HG03066 (cell line): ENCODE data around the gene ZNF341.

Experiments used
- ATAC-seq: cut with Tn5 transposase; IDR thresholded peaks from one replicate; pipeline ENCODE4 v1.9.1; 2021; ENCODE audit warnings: low read depth; ENCODE audit not compliant: unreplicated experiment

The ZNF341 gene

GRCh38 chr20:33701629-33702450, 30.0 kb upstream of the ZNF341 start:
- no peak for ATAC-seq

DNA sequence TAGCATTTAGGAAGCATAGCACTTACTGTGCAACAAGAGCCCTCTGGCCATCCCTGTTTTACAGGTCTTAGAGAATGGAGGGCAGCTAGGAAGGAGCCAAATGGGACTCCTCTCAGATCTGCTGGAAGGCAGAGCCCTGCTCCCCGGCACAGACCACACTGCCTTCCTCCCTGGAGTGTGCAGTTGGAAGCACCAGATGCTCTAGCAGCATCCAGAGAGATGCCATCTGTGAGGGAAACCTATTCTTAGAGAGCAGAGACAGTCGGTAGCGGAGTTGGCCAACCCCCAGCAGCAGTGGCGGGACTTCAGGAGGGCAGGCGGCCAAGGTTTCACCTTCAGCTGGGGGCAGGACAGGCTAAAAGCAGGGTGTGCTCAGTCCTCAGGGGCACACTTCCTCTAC, 28.9 kb upstream of the ZNF341 start:
- ATAC-seq: no peak

- ATAC-seq: no peak
Measured at GRCh38 chr20:33703498-33704137, 28.2 kb upstream of the ZNF341 start.

DNA sequence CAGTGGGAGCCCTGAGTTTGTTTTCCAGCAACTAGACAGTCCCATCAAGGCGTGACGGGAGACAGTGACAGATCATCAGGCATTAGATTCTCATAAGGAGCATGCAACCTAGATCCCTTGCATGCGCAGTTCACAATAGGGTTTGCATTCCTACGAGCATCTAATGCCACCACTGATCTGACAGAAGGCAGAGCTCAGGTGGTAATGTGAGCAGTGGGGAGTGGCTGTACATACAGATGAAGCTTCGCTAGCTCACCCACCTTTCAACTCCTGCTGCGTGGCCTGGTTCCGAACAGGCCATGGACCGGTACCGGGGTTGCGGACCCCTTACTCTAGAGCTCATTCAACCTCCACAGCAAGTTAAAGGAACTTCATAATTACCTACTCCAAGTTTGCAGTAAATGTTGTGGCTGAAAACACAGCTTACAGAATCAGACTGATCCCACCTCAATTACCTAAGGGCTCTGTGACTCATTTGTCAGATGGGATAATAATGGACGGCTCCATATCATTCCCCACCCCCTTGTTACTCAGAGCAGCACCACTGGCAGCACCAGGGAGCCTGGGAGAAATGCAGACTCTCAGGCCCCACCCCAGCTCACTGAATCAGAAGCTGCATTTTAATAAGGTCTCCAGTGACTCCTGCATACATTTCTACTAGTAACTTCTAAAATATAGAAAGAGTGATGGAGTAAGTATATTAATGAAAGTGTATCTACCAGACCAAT, 27.4 kb upstream of the ZNF341 start:
- ATAC-seq: no peak

DNA sequence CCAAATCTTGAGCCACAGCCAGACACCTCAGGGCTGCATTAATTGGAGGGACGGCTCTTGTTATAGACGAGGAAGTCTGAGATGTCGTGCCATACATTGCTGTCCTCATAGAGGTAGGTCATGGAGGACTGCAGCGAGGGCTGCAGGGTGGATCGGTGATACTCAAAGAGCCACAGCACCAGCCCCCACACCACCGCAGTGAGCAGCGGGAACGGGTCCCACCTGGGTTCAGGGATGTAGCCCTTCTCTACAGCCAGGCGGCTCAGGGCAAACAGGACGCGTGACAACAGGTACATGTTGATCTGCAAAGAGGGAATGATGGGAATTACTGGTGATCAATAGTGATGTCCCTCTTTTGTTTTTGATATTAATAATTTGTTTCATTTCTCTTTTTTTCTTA, 24.1 kb upstream of the ZNF341 start:
- no peak for ATAC-seq

- no peak for ATAC-seq
Measured at GRCh38 chr20:33709398-33709797, 22.4 kb upstream of the ZNF341 start.

DNA sequence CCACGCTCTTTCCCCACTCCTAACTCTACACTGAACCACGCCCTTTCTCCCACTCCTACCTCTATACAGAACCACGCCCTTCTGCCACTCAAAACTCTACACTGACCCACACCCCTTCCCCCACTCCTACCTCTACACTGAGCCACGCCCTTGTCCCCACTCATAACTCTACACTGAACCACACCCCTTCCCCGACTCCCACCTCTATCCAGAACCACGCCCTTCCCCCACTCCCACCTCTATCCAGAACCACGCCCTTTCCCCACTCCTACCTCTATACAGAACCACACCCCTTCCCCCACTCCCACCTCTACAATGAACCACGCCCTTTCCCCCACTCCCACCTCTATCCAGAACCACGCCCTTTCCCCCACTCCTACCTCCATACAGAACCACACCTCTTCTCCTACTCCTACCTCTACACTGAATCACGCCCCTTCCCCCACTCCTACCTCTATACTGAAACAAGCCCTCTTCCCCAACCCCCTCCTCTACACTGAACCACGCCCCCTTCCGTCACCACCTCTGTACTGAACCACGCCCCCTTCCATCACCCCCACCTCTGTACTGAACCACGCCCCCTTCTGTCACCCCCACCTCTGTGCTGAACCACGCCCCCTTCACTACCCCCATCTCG, 21.8 kb upstream of the ZNF341 start:
- ATAC-seq: no peak

DNA sequence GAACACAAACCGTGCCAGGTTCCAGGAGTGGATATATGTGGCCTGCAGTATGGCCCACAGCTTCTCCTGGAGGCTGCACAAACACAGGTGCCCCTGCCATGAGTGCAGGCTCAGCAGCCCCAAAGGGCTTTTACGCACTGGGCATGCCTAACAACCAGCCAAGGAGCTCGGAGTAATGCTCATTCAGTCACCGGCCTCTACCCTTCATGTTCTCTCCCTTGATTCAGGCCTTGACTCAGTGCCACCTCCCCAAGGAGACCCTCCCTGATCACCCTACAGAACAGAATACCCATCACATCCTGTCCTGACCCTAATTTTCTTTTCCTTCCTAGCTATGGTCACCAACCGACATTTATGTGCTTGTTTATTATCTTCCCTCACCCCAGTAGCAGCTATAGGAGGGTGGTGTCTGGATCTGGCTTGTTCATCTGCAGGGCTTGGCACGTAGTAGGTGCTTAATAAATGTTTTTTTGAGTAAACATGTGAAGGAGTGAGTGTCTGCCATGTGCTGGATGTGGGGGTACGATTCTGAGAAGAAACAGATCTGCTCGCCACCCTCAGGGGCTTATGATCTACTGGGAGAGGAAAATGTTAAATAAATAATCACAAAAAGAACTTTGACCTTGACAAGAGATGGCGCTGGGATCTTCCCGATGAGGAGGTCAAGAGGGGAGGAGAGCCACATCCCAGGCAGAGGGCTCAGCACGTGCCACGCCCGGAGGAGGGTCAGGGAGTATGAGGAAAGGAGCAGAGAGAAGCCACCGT, 20.9 kb upstream of the ZNF341 start:
- ATAC-seq: no peak

DNA sequence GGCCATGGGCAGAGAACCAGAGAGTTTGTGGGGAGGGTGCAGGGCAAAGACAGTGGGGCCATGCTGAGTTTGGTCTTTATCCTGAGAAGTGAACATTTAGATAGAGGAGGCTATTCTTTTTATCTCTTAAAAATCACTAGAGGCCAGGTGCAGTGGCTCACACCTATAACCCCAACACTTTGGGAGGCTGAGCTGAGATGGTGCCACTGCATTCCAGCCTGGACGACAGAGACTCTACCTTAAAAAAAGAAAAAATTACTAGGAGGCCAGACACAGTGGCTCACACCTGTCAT, 20.4 kb upstream of the ZNF341 start:
- ATAC-seq: no peak

DNA sequence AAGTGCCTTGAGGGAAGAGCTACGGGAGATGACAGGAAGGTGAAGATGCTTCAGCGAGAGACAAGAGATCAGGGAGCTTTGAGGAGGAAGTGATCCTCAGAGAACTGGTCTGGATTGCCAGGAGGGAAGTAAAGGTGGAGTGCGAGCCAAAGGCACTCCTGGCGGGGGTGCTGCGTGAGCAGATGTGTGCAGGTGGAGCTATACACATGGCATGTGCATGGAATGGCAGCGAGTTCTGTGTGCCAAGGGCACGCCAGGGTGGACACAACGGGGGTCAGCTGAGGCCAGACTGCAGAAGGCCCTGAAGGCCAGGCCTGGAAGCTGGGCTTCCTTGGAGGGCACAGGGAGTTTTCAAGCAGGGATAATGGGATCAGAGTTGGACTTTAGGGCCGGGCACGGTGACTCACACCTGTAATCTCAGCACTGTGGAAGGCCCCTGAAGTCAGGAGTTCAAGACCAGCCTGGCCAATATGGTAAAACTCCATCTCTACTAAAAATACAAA, 17.9 kb upstream of the ZNF341 start:
- no peak for ATAC-seq

DNA sequence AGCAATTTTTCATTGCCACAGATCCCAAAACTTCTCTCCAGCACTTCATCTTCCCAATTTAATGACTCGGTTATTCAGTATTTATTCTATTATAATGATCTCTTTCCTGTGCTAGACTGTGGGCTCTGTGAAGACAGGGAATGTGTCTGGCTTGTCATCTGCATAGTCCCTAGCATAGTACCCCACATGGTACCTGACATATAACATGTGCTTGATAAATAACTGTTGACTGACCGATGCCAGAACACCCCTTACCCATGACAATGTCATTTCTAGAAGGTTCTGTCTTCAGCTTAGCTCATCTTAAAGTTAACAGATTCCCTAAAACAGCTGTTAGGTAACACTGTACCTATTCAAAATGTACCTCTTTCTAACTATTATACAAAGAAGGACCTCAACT, 15.3 kb upstream of the ZNF341 start:
- ATAC-seq: no peak

DNA sequence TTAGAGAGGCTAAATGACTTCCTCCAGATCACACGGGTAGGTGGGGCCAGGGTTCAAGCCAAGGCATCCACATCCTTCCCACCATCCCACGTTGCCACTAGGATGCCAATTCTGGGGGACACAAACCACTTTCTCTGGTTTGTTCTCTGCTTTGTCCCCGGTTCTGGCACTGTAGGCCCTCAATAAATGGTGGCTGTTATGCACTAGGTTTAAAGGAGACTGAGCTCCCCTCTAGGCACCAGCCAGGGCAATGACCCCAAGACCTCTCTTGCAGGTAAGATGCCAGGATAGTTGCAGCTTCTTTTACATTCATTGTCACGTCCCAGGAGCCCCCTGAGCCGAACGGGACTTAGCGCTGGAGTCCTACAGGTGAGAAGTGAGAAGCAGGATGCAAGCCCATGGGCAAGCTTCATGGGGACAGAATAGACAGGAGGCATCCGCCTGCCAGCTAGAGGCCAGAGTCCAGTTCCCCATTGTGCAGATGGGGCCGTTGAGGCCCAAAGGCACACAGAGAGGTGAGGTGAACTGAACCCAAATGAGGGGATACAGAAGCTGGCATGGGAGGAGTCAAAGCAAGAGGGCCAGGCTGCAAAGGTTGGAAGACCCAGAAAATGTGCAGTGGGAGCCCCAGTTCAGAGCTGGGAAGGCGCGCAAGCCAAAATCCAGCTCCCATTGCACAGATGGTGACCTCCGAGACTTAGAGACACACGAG, 12.4 kb upstream of the ZNF341 start:
- no peak for ATAC-seq

- peak; percentile 98 for ATAC-seq
Measured at GRCh38 chr20:33719989-33720709, 11.6 kb upstream of the ZNF341 start, which contains the start of gene PXMP4. PXMP4 (minus strand) TSS chr20:33720310; CDS start chr20:33720207, 103 bp downstream.

GRCh38 chr20:33721391-33722140, 10.2 kb upstream of the ZNF341 start:
- ATAC-seq: no peak

GRCh38 chr20:33724439-33725094, 7.2 kb upstream of the ZNF341 start:
- ATAC-seq: no peak

DNA sequence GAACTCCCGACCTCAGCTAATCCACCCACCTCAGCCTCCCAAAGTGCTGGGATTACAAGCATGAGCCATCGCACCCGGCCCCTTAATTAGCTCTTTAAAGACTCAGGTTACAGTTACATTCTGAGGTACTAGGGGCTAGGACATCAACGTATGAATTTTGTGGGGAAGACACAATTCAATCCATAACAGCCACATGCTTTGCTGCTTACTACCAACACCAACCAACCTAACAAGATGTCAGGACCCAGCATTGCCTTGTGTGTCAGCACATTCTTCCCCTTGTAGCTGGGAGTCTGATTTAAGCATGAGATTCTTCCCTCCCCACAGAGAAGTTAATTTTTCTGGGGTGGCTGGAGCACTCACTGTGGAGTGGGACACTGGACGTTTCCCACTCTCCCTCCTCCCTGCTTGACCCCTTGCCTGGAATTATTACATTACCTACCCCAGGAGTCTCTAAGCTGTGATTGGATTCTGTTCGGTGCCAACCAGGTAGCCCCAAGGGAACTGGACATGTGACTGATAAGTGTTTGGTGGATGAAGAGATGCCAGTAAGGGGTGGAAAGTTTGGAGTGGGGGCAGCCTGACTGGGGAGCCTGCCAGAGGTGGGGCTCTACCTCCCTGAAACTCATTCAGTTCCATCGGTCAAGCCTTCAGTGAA, 6.1 kb upstream of the ZNF341 start:
- ATAC-seq: no peak

DNA sequence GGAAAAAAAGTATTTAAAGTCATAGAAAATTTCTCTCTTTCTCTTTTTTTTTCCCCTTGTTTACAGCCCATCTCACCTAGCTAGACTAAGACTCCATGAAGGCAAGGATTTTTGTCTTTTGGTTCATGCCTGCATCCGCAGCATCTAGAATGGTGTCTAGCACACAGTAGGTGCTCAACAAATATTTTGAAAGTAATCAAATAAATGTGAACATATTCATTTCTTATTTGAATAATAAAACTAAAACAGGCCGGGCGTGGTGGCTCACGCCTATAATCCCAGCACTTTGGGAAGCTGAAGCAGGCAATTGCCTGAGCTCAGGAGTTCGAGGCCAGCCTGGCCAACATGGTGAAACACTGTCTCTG, 4.7 kb upstream of the ZNF341 start:
- ATAC-seq: no peak
